OCI-LY7 (cell line): Measurements from ENCODE around the gene NUTM1. TPM values are rescaled to one million over a fixed set of nuclear protein-coding genes. Genes with fewer than 3 reads are reported as not detected.

Experiments
- BruUV-seq: library from RNA; stranded (reverse); fragments of 400-500 nt; replicated peaks from 2 replicates; lab custom pipeline; 2021; lab: Mats Ljungman, UMichigan
- CTCF ChIA-PET: fragments of 300-600 bp; sonication (Branson Sonifier 250); formaldehyde crosslinking; loops from one replicate; lab custom pipeline; 2022; ENCODE audit warnings: antibody characterized with exemption; ENCODE audit not compliant: unreplicated experiment; lab: Charles Lee
- POLR2A ChIA-PET: fragments of 300-600 bp; sonication (Branson Sonifier 250); formaldehyde crosslinking; loops from one replicate; lab custom pipeline; 2022; ENCODE audit warnings: antibody characterized with exemption; lab: Charles Lee
- DNase-seq: peaks from one replicate; pipeline ENCODE4 v3.0.0-alpha.2; 2015; ENCODE audit warnings: low spot score
- H2AFZ ChIP-seq: fragments of 200-600 bp; sonication (generic), shearing (Covaris generic); 2 replicates; pipeline ENCODE4 v1.6.1; 2014; ENCODE audit warnings: mild to moderate bottlenecking, antibody characterized with exemption, low read length, moderate library complexity
- H3K27ac ChIP-seq: fragments of 200-600 bp; sonication (generic); 2 replicates; pipeline ENCODE4 v1.5.1; 2014; ENCODE audit warnings: mixed run types, low read depth, mild to moderate bottlenecking, moderate library complexity, low read length, inconsistent platforms; ENCODE audit not compliant: poor library complexity, severe bottlenecking
- H3K36me3 ChIP-seq: fragments of 200-600 bp; sonication (generic); 2 replicates; pipeline ENCODE4 v1.6.1; 2014; ENCODE audit warnings: mild to moderate bottlenecking, antibody characterized with exemption, low read length, moderate library complexity, mixed read lengths; ENCODE audit not compliant: insufficient read depth
- H3K4me1 ChIP-seq: fragments of 200-600 bp; sonication (generic); 2 replicates; pipeline ENCODE4 v1.5.1; 2014; ENCODE audit warnings: mild to moderate bottlenecking, low read length; ENCODE audit not compliant: insufficient read depth, poor library complexity, severe bottlenecking
- H3K4me2 ChIP-seq: fragments of 200-600 bp; sonication (generic); 2 replicates; pipeline ENCODE4 v1.6.1; 2014; ENCODE audit warnings: mild to moderate bottlenecking, low read length
- H3K4me3 ChIP-seq: fragments of 200-600 bp; sonication (generic); 2 replicates; pipeline ENCODE4 v1.5.1; 2014; ENCODE audit warnings: mild to moderate bottlenecking, low read depth, low read length; ENCODE audit not compliant: poor library complexity, severe bottlenecking
- H3K79me2 ChIP-seq: fragments of 200-600 bp; sonication (generic); 2 replicates; pipeline ENCODE4 v1.6.1; 2016; ENCODE audit warnings: low read depth, mild to moderate bottlenecking, low read length, moderate library complexity, mixed read lengths; ENCODE audit not compliant: insufficient read depth
- H3K9me2 ChIP-seq: fragments of 200-600 bp; sonication (generic); 2 replicates; pipeline ENCODE4 v1.6.1; 2016; ENCODE audit warnings: mild to moderate bottlenecking, low read length, mixed read lengths; ENCODE audit not compliant: insufficient read depth
- H3K9me3 ChIP-seq: fragments of 200-600 bp; sonication (generic); 2 replicates; pipeline ENCODE4 v1.6.1; 2014; ENCODE audit warnings: mild to moderate bottlenecking, mixed run types, low read length, mixed read lengths
- H4K20me1 ChIP-seq: fragments of 200-600 bp; sonication (generic); 2 replicates; pipeline ENCODE4 v1.6.1; 2014; ENCODE audit warnings: mild to moderate bottlenecking, antibody characterized with exemption, low read length, moderate library complexity, mixed read lengths; ENCODE audit not compliant: insufficient read depth
- EZH2phosphoT487 ChIP-seq: fragments of 200-600 bp; sonication (generic); IDR thresholded peaks from 2 replicates; pipeline ENCODE4 v1.6.1; 2018; ENCODE audit warnings: low read depth, borderline replicate concordance, mild to moderate bottlenecking, mixed run types, antibody characterized with exemption, low read length, moderate library complexity, mixed read lengths
- intact Hi-C: fragments of 100-400 bp; cut with micrococcal nuclease; formaldehyde crosslinking; loops from one replicate; pipeline ENCODE4 v1.10.0; 2022; ENCODE audit not compliant: unreplicated experiment
- total RNA-seq, 2 experiments: library from RNA; depleted of rRNA in 1 of 2; stranded (reverse); fragments of >200 nt in 1 of 2; shearing (Covaris generic) in 1 of 2; gene quantifications; 2 replicates each; pipeline ENCODE4 v1.2.3, GENCODE V29; 2014 to 2022
- TF ChIP-seq, protein P1 (sequence below): fragments of 200-600 bp; sonication (generic); conservative IDR thresholded peaks from 2 replicates; pipeline ENCODE4 v1.5.1; 2014; ENCODE audit warnings: mild to moderate bottlenecking, antibody characterized with exemption, low read length, moderate library complexity, mixed read lengths

Gene NUTM1
- total RNA-seq, 2 experiments from 2014 or later = not detected

DNA sequence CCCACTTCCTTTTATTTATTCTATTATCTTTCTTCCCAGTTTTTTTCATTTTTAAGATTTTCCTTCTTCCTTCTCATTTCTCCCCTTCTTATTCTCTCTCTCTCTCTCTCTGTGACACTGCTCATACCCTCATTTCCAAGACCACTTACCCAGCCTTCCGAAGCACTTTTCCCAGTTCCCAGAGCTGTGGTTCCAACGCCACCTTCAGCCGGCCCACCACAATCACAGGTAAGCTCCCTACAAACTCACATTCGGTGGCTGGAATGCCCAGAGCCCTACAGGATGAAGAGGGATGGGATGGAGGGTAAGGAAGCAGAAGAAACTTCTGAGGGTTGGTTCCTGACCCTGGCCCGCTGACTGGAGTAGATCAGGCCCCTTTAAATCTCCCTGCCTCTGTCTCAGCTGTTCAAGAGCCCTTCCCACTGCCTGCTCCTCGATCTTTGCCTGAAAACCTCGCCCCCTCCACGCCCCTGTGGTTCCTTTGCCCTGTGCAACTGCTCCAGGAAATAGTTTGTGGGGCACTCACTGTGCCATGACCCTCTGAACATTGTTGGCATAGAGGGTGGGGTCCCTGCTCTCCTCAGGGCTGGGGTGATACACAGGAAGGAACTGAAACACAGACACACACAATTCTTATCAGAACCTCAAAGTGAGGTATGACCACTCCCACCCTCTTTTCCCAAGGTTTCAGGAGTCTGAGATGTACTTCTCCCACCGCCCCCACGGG, 19.1 kb downstream of the NUTM1 start:
- Histone ChIP-seq H3K36me3 (peaks cover 66% of the 10 kb centered on the region), H2AFZ (no peak overlapping the region), H3K9me3 (no peaks in the 10 kb centered on the region), H3K4me1 (peaks cover 12% of the 10 kb centered on the region), H3K79me2 (peaks cover 13% of the 10 kb centered on the region), H3K4me3 (no peak overlapping the region), H3K27ac (no peak overlapping the region), H3K4me2 (no peak overlapping the region), H3K9me2 (no peaks in the 10 kb centered on the region), H4K20me1 (0 out of 2 replicates have a peak, but pooled peaks cover 7% of the 10 kb centered on the region)
- POLR2A ChIA-PET = no interaction called here
- DNase-seq = no peak
- no TSS peak for BruUV-seq
- intact Hi-C loops = loop anchor here (10.0 kb wide), 2 partner anchors 147 to 327 kb away; partner anchors contain the start of genes AVEN and KATNBL1
- TF ChIP-seq, protein P1, sequence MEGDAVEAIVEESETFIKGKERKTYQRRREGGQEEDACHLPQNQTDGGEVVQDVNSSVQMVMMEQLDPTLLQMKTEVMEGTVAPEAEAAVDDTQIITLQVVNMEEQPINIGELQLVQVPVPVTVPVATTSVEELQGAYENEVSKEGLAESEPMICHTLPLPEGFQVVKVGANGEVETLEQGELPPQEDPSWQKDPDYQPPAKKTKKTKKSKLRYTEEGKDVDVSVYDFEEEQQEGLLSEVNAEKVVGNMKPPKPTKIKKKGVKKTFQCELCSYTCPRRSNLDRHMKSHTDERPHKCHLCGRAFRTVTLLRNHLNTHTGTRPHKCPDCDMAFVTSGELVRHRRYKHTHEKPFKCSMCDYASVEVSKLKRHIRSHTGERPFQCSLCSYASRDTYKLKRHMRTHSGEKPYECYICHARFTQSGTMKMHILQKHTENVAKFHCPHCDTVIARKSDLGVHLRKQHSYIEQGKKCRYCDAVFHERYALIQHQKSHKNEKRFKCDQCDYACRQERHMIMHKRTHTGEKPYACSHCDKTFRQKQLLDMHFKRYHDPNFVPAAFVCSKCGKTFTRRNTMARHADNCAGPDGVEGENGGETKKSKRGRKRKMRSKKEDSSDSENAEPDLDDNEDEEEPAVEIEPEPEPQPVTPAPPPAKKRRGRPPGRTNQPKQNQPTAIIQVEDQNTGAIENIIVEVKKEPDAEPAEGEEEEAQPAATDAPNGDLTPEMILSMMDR = no peak
- CTCF ChIA-PET = no interaction called here

DNA sequence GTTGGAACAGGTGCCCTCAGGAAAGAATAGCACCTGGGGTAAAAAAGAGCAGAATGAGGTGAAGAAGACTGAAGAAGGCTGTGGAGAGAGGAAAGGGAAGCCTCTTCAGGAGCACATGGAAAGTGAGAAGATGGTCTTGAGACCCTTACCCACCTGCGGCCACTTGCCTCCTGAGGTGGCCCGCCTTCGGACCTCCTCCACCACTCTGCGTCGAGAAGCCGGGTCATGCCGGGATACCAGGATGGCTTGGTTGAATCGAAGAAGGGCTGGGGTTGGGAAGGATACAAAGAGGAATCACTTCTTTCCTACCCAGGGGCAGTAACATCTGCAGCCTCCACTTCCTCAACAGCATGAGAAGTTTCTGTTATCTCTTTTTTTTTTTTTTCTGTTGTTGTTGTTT, 20.9 kb downstream of the NUTM1 start:
- H3K4me2 ChIP-seq = no peak overlapping the region
- ChIA-PET CTCF (interaction anchor here (0.6 kb wide), 2 partner anchors 135 to 589 kb away, joined by 5 to 7 read pairs; no protein-coding TSS in a partner anchor), POLR2A (no interaction called here)
- H3K9me3 ChIP-seq = no peaks in the 10 kb centered on the region
- no peaks in the 10 kb centered on the region for H3K9me2 ChIP-seq
- no TSS peak for BruUV-seq
- no peak overlapping the region for H2AFZ ChIP-seq
- H4K20me1 ChIP-seq = 0 out of 2 replicates have a peak, but pooled peaks cover 7% of the 10 kb centered on the region
- peaks cover 49% of the 10 kb centered on the region for H3K36me3 ChIP-seq
- TF ChIP-seq, protein P1 = no peak
- no peak for TF ChIP-seq EZH2phosphoT487
- peaks cover 13% of the 10 kb centered on the region for H3K79me2 ChIP-seq
- no peak overlapping the region for H3K27ac ChIP-seq
- DNase-seq = no peak
- intact Hi-C loops = loop anchor here (10.0 kb wide), 2 partner anchors 149 to 329 kb away; partner anchors contain the start of genes AVEN and KATNBL1
- H3K4me1 ChIP-seq = peaks cover 18% of the 10 kb centered on the region
- no peak overlapping the region for H3K4me3 ChIP-seq
